HG03045 (cell line): ENCODE results near the gene MCF2L2.
"Not testable (repeated sequence)": the region's sequence is repeated elsewhere in the genome, so short reads cannot be mapped to it uniquely, and the experiment has no call there.

Experiments
- ATAC-seq: cut with Tn5 transposase; IDR thresholded peaks from one replicate; pipeline ENCODE4 v1.9.1; 2021; ENCODE audit warnings: mild to moderate bottlenecking, moderate library complexity; ENCODE audit not compliant: unreplicated experiment

MCF2L2 gene

GRCh38 chr3:183182073-183182472 is 246.3 kb downstream of the MCF2L2 start:
- ATAC-seq = no peak

- no peak for ATAC-seq
These were observed 246.8 kb downstream of the MCF2L2 start for GRCh38 chr3:183181606-183182005.

- ATAC-seq = no peak
These were observed 247.6 kb downstream of the MCF2L2 start for GRCh38 chr3:183180784-183181295.

GRCh38 chr3:183180110-183180783 is 248.2 kb downstream of the MCF2L2 start:
- no peak for ATAC-seq

GRCh38 chr3:183179550-183179908 is 248.9 kb downstream of the MCF2L2 start:
- not testable (repeated sequence) for ATAC-seq

- ATAC-seq = peak; percentile 46
These were observed 249.4 kb downstream of the MCF2L2 start for GRCh38 chr3:183178833-183179549.

GRCh38 chr3:183178512-183178832 is 249.9 kb downstream of the MCF2L2 start:
- ATAC-seq = no peak

- no peak for ATAC-seq
These were observed 256.3 kb downstream of the MCF2L2 start for GRCh38 chr3:183172051-183172639.

GRCh38 chr3:183167975-183168374 is 260.4 kb downstream of the MCF2L2 start:
- ATAC-seq = not testable (repeated sequence)

GRCh38 chr3:183163563-183163962 is 264.9 kb downstream of the MCF2L2 start:
- no peak for ATAC-seq

- ATAC-seq = peak; percentile 58
These were observed 266.7 kb downstream of the MCF2L2 start for GRCh38 chr3:183161552-183162336.

- ATAC-seq = no peak
These were observed 267.8 kb downstream of the MCF2L2 start for GRCh38 chr3:183160616-183161015.

GRCh38 chr3:183159333-183159732 is 269.1 kb downstream of the MCF2L2 start:
- no peak for ATAC-seq

GRCh38 chr3:183158551-183159006 is 269.8 kb downstream of the MCF2L2 start:
- peak; percentile 62 for ATAC-seq

GRCh38 chr3:183158113-183158512 is 270.3 kb downstream of the MCF2L2 start:
- peak; percentile 23 for ATAC-seq

GRCh38 chr3:183156266-183156665 is 272.2 kb downstream of the MCF2L2 start:
- ATAC-seq = no peak

GRCh38 chr3:183155499-183155898 is 272.9 kb downstream of the MCF2L2 start:
- no peak for ATAC-seq

- ATAC-seq = no peak
These were observed 275.0 kb downstream of the MCF2L2 start for GRCh38 chr3:183153210-183153950.

GRCh38 chr3:183151821-183152351 is 276.5 kb downstream of the MCF2L2 start:
- ATAC-seq = no peak

GRCh38 chr3:183151086-183151485 is 277.3 kb downstream of the MCF2L2 start:
- no peak for ATAC-seq
